Small intestine (tissue), 7 donors: ENCODE measurements around the gene SPATA31D1. TPM values are rescaled to one million over a fixed set of nuclear protein-coding genes. Genes with fewer than 3 reads are reported as not detected.

ENCODE experiments used
- DNase-seq, 2 donors: peaks; one replicate each; pipeline versions ENCODE4 v3.0.0 to v3.0.0-alpha.2; 2013
- FAIRE-seq: peaks from 2 replicates; lab custom pipeline; 2012; peaks lifted over from hg19 to GRCh38; lab: Jason Lieb, UNC
- H3K27ac ChIP-seq, 3 donors: one replicate each; pipeline ENCODE4 v1.5.1; 2013; ENCODE audit warnings: low read length in 2 of 3, mild to moderate bottlenecking in 2 of 3, control low read depth in 1 of 3, inconsistent platforms in 1 of 3, low read depth in 1 of 3, moderate library complexity in 1 of 3
- H3K27me3 ChIP-seq, 3 donors: one replicate each; pipeline ENCODE4 v1.6.1; 2013; ENCODE audit warnings: low read length in 3 of 3, inconsistent platforms in 1 of 3; ENCODE audit not compliant: control insufficient read depth in 3 of 3, insufficient read depth in 3 of 3
- H3K36me3 ChIP-seq, 3 donors: one replicate each; pipeline ENCODE4 v1.6.1; 2013; ENCODE audit warnings: low read length in 3 of 3, inconsistent platforms in 1 of 3, low read depth in 1 of 3, mild to moderate bottlenecking in 1 of 3, moderate library complexity in 1 of 3; ENCODE audit not compliant: control insufficient read depth in 3 of 3, insufficient read depth in 2 of 3
- H3K4me1 ChIP-seq, 3 donors: one replicate each; pipeline ENCODE4 v1.6.1; 2013; ENCODE audit warnings: low read length in 2 of 3, inconsistent platforms in 1 of 3, low read depth in 1 of 3, mild to moderate bottlenecking in 1 of 3, moderate library complexity in 1 of 3; ENCODE audit not compliant: control insufficient read depth in 3 of 3, insufficient read depth in 2 of 3
- H3K4me3 ChIP-seq, 3 donors: one replicate each; pipeline ENCODE4 v1.5.1; 2013; ENCODE audit warnings: low read length in 3 of 3, control low read depth in 1 of 3, inconsistent platforms in 1 of 3, low read depth in 1 of 3, mild to moderate bottlenecking in 1 of 3, moderate library complexity in 1 of 3
- H3K9me3 ChIP-seq, 2 donors: one replicate each; pipeline ENCODE4 v1.6.1; 2013; ENCODE audit warnings: low read depth in 1 of 2, low read length in 1 of 2; ENCODE audit not compliant: control insufficient read depth in 2 of 2, insufficient read depth in 1 of 2
- WGBS, 3 donors: extraction: QIAGEN DNeasy Blood & Tissue Kit; methylation state at CpG; one replicate each; pipeline ENCODE4 v1.1.7; 2013; 5-methylcytosine and 5-hydroxymethylcytosine counted together
- polyA plus RNA-seq, 4 donors: library from polyadenylated mRNA; stranded (reverse) in 3 of 4; unstranded in 1 of 4; fragments of 200-250 nt in 3 of 4; fragments of 120-200 nt in 1 of 4; gene quantifications; one replicate each; pipeline versions ENCODE4 v1.2.1 to v1.2.3, GENCODE V29; 2013
- donor health status: healthy with polysubstance abuse.
- donor health status: control.
- donor health status: control.
- donor health status: Bipolar disorder and iron deficiency.
- donor health status: healthy.

SPATA31D1 gene
- polyA plus RNA-seq, 4 donors: not detected

- DNase-seq: no peak
- FAIRE-seq: no peak
- Histone ChIP-seq H3K4me3 (no peak overlapping the region), H3K27me3 (peaks cover 0 to 2% (median 0%) of the 10 kb centered on the region in 3 donors), H3K27ac (no peak overlapping the region), H3K9me3 (no peaks in the 10 kb centered on the region), H3K4me1 (no peaks in the 10 kb centered on the region), H3K36me3 (no peaks in the 10 kb centered on the region)
- WGBS, 3 donors: 85 to 89% (median 89%) methylated on average over 5 of the region's 5 CpGs
These were observed 5.1 kb downstream of the SPATA31D1 start for GRCh38 chr9:81993656-81994055.

GRCh38 chr9:81999806-82000205 is 11.2 kb downstream of the SPATA31D1 start:
- Histone ChIP-seq H3K27ac (no peak overlapping the region), H3K9me3 (no peaks in the 10 kb centered on the region), H3K27me3 (no peaks in the 10 kb centered on the region), H3K4me1 (no peaks in the 10 kb centered on the region), H3K4me3 (no peak overlapping the region), H3K36me3 (no peaks in the 10 kb centered on the region)
- FAIRE-seq (no peak), DNase-seq (peak in 1 of 2 donors; percentile 1)

- peaks cover 0 to 4% (median 3%) of the 10 kb centered on the region in 3 donors for H3K4me1 ChIP-seq
- H3K9me3 ChIP-seq: peaks cover 0 to 11% of the 10 kb centered on the region in 2 donors
- H3K27ac ChIP-seq: no peak overlapping the region
- 93 to 100% (median 96%) methylated on average over 1 of the region's 1 CpG for WGBS, 3 donors
- H3K4me3 ChIP-seq: no peak overlapping the region
- DNase-seq: no peak
- H3K27me3 ChIP-seq: no peaks in the 10 kb centered on the region
- no peaks in the 10 kb centered on the region for H3K36me3 ChIP-seq
- no peak for FAIRE-seq
These were observed 22.1 kb downstream of the SPATA31D1 start for GRCh38 chr9:82010711-82011110.

- DNase-seq (no peak), FAIRE-seq (no peak)
- peaks cover 0 to 11% of the 10 kb centered on the region in 2 donors for H3K9me3 ChIP-seq
These were observed 22.6 kb downstream of the SPATA31D1 start for GRCh38 chr9:82011133-82011532.

GRCh38 chr9:82012276-82012675 is 23.7 kb downstream of the SPATA31D1 start:
- peaks cover 0 to 4% (median 3%) of the 10 kb centered on the region in 3 donors for H3K4me1 ChIP-seq
- H3K36me3 ChIP-seq: no peaks in the 10 kb centered on the region
- WGBS, 3 donors: 20 to 66% (median 41%) methylated on average over 1 of the region's 1 CpG
- DNase-seq: peak; percentile 44 to 50
- H3K27me3 ChIP-seq: no peaks in the 10 kb centered on the region
- H3K9me3 ChIP-seq: peaks cover 0 to 11% of the 10 kb centered on the region in 2 donors
- no peak overlapping the region for H3K4me3 ChIP-seq
- H3K27ac ChIP-seq: no peak overlapping the region
- no peak for FAIRE-seq

More at GRCh38 chr9:82011133-82011532, 22.6 kb downstream of the SPATA31D1 start:
- no peak overlapping the region for H3K27ac ChIP-seq
- H3K4me3 ChIP-seq: no peak overlapping the region
- H3K4me1 ChIP-seq: peaks cover 0 to 4% (median 3%) of the 10 kb centered on the region in 3 donors
- H3K36me3 ChIP-seq: no peaks in the 10 kb centered on the region
- WGBS, 3 donors: 85 to 86% (median 85%) methylated on average over 3 of the region's 3 CpGs
- H3K27me3 ChIP-seq: no peaks in the 10 kb centered on the region

GRCh38 chr9:82020331-82020730 is 31.8 kb downstream of the SPATA31D1 start:
- Histone ChIP-seq H3K27me3 (no peaks in the 10 kb centered on the region), H3K27ac (no peak overlapping the region), H3K4me1 (no peaks in the 10 kb centered on the region), H3K36me3 (no peaks in the 10 kb centered on the region), H3K9me3 (peaks cover 0 to 5% of the 10 kb centered on the region in 2 donors), H3K4me3 (no peak overlapping the region)
- no peak for DNase-seq
- FAIRE-seq: no peak

GRCh38 chr9:82021198-82021597 is 32.6 kb downstream of the SPATA31D1 start:
- H3K27me3 ChIP-seq: no peaks in the 10 kb centered on the region
- no peaks in the 10 kb centered on the region for H3K4me1 ChIP-seq
- no peak for DNase-seq
- FAIRE-seq: no peak
- H3K4me3 ChIP-seq: no peak overlapping the region
- no peaks in the 10 kb centered on the region for H3K36me3 ChIP-seq
- no peak overlapping the region for H3K27ac ChIP-seq
- peaks cover 0 to 4% of the 10 kb centered on the region in 2 donors for H3K9me3 ChIP-seq

GRCh38 chr9:82022121-82022520 is 33.5 kb downstream of the SPATA31D1 start:
- H3K27ac ChIP-seq: no peak overlapping the region
- 65 to 80% (median 80%) methylated on average over 2 of the region's 2 CpGs for WGBS, 3 donors
- no peak overlapping the region for H3K4me3 ChIP-seq
- FAIRE-seq: no peak
- no peaks in the 10 kb centered on the region for H3K36me3 ChIP-seq
- H3K9me3 ChIP-seq: peaks cover 0 to 4% of the 10 kb centered on the region in 2 donors
- H3K4me1 ChIP-seq: no peaks in the 10 kb centered on the region
- no peak for DNase-seq
- no peaks in the 10 kb centered on the region for H3K27me3 ChIP-seq

GRCh38 chr9:82024908-82025307 is 36.3 kb downstream of the SPATA31D1 start:
- Histone ChIP-seq H3K27ac (no peak overlapping the region), H3K36me3 (no peaks in the 10 kb centered on the region), H3K4me3 (no peak overlapping the region), H3K9me3 (no peaks in the 10 kb centered on the region), H3K4me1 (no peaks in the 10 kb centered on the region), H3K27me3 (no peaks in the 10 kb centered on the region)
- FAIRE-seq (no peak), DNase-seq (no peak)
- 64 to 93% (median 85%) methylated on average over 1 of the region's 1 CpG for WGBS, 3 donors
